ENCODE measurements around the gene LNX1.

- TF ChIP-seq, protein P1, sequence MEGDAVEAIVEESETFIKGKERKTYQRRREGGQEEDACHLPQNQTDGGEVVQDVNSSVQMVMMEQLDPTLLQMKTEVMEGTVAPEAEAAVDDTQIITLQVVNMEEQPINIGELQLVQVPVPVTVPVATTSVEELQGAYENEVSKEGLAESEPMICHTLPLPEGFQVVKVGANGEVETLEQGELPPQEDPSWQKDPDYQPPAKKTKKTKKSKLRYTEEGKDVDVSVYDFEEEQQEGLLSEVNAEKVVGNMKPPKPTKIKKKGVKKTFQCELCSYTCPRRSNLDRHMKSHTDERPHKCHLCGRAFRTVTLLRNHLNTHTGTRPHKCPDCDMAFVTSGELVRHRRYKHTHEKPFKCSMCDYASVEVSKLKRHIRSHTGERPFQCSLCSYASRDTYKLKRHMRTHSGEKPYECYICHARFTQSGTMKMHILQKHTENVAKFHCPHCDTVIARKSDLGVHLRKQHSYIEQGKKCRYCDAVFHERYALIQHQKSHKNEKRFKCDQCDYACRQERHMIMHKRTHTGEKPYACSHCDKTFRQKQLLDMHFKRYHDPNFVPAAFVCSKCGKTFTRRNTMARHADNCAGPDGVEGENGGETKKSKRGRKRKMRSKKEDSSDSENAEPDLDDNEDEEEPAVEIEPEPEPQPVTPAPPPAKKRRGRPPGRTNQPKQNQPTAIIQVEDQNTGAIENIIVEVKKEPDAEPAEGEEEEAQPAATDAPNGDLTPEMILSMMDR (IDR thresholded peaks at IDR 0.05; ENCODE audit: extremely low read depth in 1 of 2, insufficient read depth in 1 of 2, low read depth in 1 of 2, low read length in 2 of 2): no peak
- TF ChIP-seq POLR2A (IDR thresholded peaks at IDR 0.05; ENCODE audit: low read depth, low read length): no peak
- TF ChIP-seq EZH2 (IDR thresholded peaks at IDR 0.05; ENCODE audit: borderline replicate concordance, low read depth, low read length, severe bottlenecking): no peak
- TF ChIP-seq FOS (IDR thresholded peaks at IDR 0.05; ENCODE audit: borderline replicate concordance, insufficient read depth, low read length): no peak
- TF ChIP-seq POLR2AphosphoS5 (IDR thresholded peaks at IDR 0.05; ENCODE audit: insufficient read depth, low read depth, low read length): no peak
- TF ChIP-seq, protein P2, sequence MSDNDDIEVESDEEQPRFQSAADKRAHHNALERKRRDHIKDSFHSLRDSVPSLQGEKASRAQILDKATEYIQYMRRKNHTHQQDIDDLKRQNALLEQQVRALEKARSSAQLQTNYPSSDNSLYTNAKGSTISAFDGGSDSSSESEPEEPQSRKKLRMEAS (IDR thresholded peaks at IDR 0.05; ENCODE audit: insufficient read depth, insufficient read length): no peak
- TF ChIP-seq JUN (IDR thresholded peaks at IDR 0.05; ENCODE audit: borderline replicate concordance, insufficient read depth, insufficient read length, low read depth): no peak
- no peak for TF ChIP-seq MYC (IDR thresholded peaks at IDR 0.05; ENCODE audit: low read depth, low read length)
Observed at GRCh38 chr4:53595834-53596233, 4.5 kb upstream of the LNX1 start.

All from endothelial cell of umbilical vein (primary cell).